Pancreas (tissue), 10 donors: ENCODE measurements around the gene C1orf87. TPM values are rescaled to one million over a fixed set of nuclear protein-coding genes. Genes with fewer than 3 reads are reported as not detected.

Experiments used
- ATAC-seq, 4 donors: fragments of 200-7000 bp; cut with Tn5 transposase; one replicate each; pipeline versions ENCODE4 v1.8.0 to v1.9.1; 2020; ENCODE audit warnings: mild to moderate bottlenecking in 4 of 4, moderate library complexity in 4 of 4
- DNase-seq, 6 donors: peaks; one replicate each; pipeline ENCODE4 v3.0.0-alpha.2; 2020
- FAIRE-seq: peaks from 2 replicates; lab custom pipeline; 2012; peaks lifted over from hg19 to GRCh38; lab: Jason Lieb, UNC
- H3K27ac ChIP-seq, 4 donors: fragments of 200-600 bp; sonication (generic); 1 replicate in 3 of 4; 2 replicates in 1 of 4; pipeline versions ENCODE4 v1.5.0 to v1.8.0; 2020
- H3K27me3 ChIP-seq, 4 donors: fragments of 200-600 bp; one replicate each; pipeline ENCODE4 v1.8.0; 2021
- H3K36me3 ChIP-seq, 3 donors: fragments of 200-600 bp; sonication (generic) in 1 of 3; one replicate each; pipeline versions ENCODE4 v1.5.0 to v1.8.0; 2020 to 2021
- H3K4me1 ChIP-seq, 3 donors: fragments of 200-600 bp; one replicate each; pipeline ENCODE4 v1.8.0; 2021
- H3K4me3 ChIP-seq, 4 donors: fragments of 200-600 bp; sonication (generic) in 2 of 4; one replicate each; pipeline versions ENCODE4 v1.5.0 to v1.8.0; 2020 to 2021
- H3K9me3 ChIP-seq, 4 donors: fragments of 200-600 bp; one replicate each; pipeline ENCODE4 v1.8.0; 2021
- CTCF ChIP-seq, 4 donors: fragments of 200-600 bp; sonication (generic) in 3 of 4; IDR thresholded peaks; one replicate each; pipeline versions ENCODE4 v1.5.0 to v1.8.0; 2021; ENCODE audit warnings: antibody characterized with exemption in 4 of 4
- WGBS, 2 donors: extraction: QIAGEN DNeasy Blood & Tissue Kit; methylation state at CpG; one replicate each; pipeline ENCODE4 v1.1.7; 2013; 5-methylcytosine and 5-hydroxymethylcytosine counted together
- intact Hi-C, 3 donors: fragments of 100-400 bp; cut with DNase I; formaldehyde crosslinking; loops; one replicate each; pipeline versions ENCODE4 v1.11.1 to v1.14.2; 2022
- polyA plus RNA-seq, 2 donors: library from polyadenylated mRNA; stranded (reverse); fragments of 200-250 nt; gene quantifications; one replicate each; pipeline ENCODE4 v1.2.3, GENCODE V29; 2013
- total RNA-seq, 6 donors: library from RNA; stranded (reverse); fragmentation: NEBNext Ultra II Directional in 4 of 6; extraction: Animal tissue kit (Norgen Biotek cat#: 25700) in 4 of 6; gene quantifications; one replicate each; pipeline versions ENCODE4 v1.2.1 to v1.2.4, GENCODE V29; 2021 to 2023
- donor health status: healthy with polysubstance abuse.
- donor health status: DM: no; HTN: no; CAD: no; lungs with moderate emphysema.
- donor health status: DM: no; HTN: no; CAD: no.
- donor health status: control.
- donor health status: control.
- donor health status: Bipolar disorder and iron deficiency.
- donor health status: DM: yes; HTN: yes; CAD: no.
- donor health status: DM: no; HTN: no; CAD: no.
- donor health status: DM: no; HTN: no; CAD: no.
- donor health status: DM: yes; HTN: yes; CAD: no.

The C1orf87 gene
- total and polyA plus RNA-seq, 8 donors: 0.02 TPM; not detected in 7

- H3K9me3 ChIP-seq: no peaks in the 10 kb centered on the region
- TF ChIP-seq CTCF (IDR thresholded peaks at IDR 0.05): no peak
- H3K4me3 ChIP-seq: no peak overlapping the region
- H3K27me3 ChIP-seq: peaks cover 0 to 3% (median 0%) of the 10 kb centered on the region in 4 donors
- DNase-seq (no peak), ATAC-seq (peak in 2 of 4 donors; percentile 14 to 23), FAIRE-seq (no peak)
- H3K4me1 ChIP-seq: no peaks in the 10 kb centered on the region
- intact Hi-C loops: no loop called here
- no peaks in the 10 kb centered on the region for H3K36me3 ChIP-seq
- 34 to 43% methylated on average over 4 of the region's 4 CpGs for WGBS, 2 donors
- H3K27ac ChIP-seq: no peak overlapping the region
Measured at GRCh38 chr1:59994302-59995198, 79.0 kb downstream of the C1orf87 start.

- FAIRE-seq (no peak), DNase-seq (no peak), ATAC-seq (no peak)
- no peak for TF ChIP-seq CTCF (IDR thresholded peaks at IDR 0.05)
- no peak overlapping the region for H3K4me3 ChIP-seq
- H3K27me3 ChIP-seq: peaks cover 0 to 3% (median 0%) of the 10 kb centered on the region in 4 donors
- 69 to 77% methylated on average over 5 of the region's 5 CpGs for WGBS, 2 donors
- intact Hi-C loops: no loop called here
- no peak overlapping the region for H3K27ac ChIP-seq
- H3K4me1 ChIP-seq: no peaks in the 10 kb centered on the region
- no peaks in the 10 kb centered on the region for H3K36me3 ChIP-seq
- H3K9me3 ChIP-seq: no peaks in the 10 kb centered on the region
Measured at GRCh38 chr1:59992040-59992820, 81.3 kb downstream of the C1orf87 start.

GRCh38 chr1:59990470-59990869, 83.1 kb downstream of the C1orf87 start:
- Histone ChIP-seq H3K4me1 (no peaks in the 10 kb centered on the region), H3K27ac (no peak overlapping the region), H3K27me3 (peaks cover 0 to 3% (median 0%) of the 10 kb centered on the region in 4 donors), H3K4me3 (no peak overlapping the region), H3K9me3 (no peaks in the 10 kb centered on the region), H3K36me3 (no peaks in the 10 kb centered on the region)
- FAIRE-seq: no peak
- DNase-seq: no peak
- 61 to 67% methylated on average over 9 of the region's 9 CpGs for WGBS, 2 donors
- no peak for ATAC-seq
- intact Hi-C loops: no loop called here
- no peak for TF ChIP-seq CTCF (IDR thresholded peaks at IDR 0.05)

GRCh38 chr1:59986516-59987310, 86.9 kb downstream of the C1orf87 start:
- DNase-seq: no peak
- FAIRE-seq: no peak
- WGBS, 2 donors: 64 to 69% methylated on average over 12 of the region's 12 CpGs
- no peak overlapping the region for H3K27ac ChIP-seq
- intact Hi-C loops: no loop called here
- ATAC-seq: no peak
- no peak overlapping the region for H3K4me3 ChIP-seq
- no peak for TF ChIP-seq CTCF (IDR thresholded peaks at IDR 0.05)
- no peaks in the 10 kb centered on the region for H3K27me3 ChIP-seq
- H3K9me3 ChIP-seq: no peaks in the 10 kb centered on the region
- H3K4me1 ChIP-seq: no peaks in the 10 kb centered on the region
- H3K36me3 ChIP-seq: no peaks in the 10 kb centered on the region
